HG03442 (cell line): ENCODE results near the gene SCN7A.
"Not testable (repeated sequence)": the region's sequence is repeated elsewhere in the genome, so short reads cannot be mapped to it uniquely, and the experiment has no call there.

ENCODE experiments used
- ATAC-seq: cut with Tn5 transposase; IDR thresholded peaks from one replicate; pipeline ENCODE4 v1.9.1; 2021; ENCODE audit warnings: mild to moderate bottlenecking, moderate library complexity; ENCODE audit not compliant: unreplicated experiment

The SCN7A gene

DNA sequence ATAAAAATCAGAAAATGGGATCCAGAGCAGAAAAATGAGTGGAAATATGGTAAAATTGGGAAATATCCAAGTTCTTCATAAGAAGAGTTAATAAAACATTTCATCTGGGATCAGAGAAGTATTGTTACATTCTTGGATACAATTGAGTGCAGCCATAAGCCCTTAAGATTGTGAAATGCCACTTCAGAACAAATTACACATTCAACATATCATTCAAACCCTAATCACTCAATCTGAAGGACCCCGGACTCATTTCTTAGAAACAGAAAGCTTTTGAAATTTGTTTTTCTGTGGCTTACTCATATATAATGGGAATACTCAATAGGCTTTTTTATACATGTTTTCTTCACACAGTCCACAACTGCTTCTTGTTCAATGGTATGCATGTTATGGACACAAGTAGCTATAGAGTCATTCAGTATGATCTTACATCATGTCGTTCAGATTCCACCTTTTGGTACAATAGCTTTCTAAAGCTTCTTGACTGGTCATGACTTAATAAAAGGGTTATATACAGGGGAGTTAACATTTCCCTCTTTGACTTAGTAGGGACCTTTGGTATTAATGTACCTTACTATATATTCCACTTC lies 39.9 kb downstream of the SCN7A start:
- ATAC-seq, result no peak

DNA sequence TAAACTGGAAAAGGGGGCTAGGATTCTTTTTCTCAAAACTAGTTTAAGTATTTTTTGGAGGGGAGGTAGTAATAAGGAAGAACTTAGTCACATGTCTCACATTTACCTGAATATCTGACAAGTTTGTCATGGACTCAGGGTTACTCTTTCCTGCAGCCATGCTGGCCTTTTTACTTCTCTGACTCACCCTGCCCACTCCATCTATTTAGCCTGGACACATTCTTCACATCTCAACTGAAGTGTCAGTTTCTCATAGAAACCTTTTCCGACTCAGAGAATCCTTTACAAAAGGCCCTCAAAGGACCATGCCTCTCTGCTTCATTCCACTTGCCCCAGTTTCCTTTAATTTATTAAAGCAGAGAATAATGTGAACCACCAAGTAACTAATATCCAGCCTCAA lies 42.6 kb downstream of the SCN7A start:
- no peak for ATAC-seq

DNA sequence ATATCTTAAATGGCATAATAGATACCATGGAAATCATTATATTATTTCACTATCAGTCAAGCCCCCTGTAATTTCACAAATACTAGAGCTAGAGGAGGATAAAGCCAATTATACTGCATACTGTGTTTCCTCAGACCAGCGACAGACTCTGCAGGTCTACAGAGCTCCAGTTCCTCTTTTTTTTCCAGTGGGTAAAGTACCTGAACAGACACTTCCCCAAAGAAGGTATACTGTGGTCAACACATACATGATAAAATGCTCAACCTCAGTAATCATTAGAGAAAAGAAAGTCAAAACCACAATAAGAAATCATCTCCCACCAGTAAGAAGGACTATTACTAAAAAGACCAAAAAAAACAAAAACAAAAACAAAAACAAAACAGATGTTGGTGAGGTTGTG lies 44.6 kb downstream of the SCN7A start:
- ATAC-seq, result peak; percentile 86

DNA sequence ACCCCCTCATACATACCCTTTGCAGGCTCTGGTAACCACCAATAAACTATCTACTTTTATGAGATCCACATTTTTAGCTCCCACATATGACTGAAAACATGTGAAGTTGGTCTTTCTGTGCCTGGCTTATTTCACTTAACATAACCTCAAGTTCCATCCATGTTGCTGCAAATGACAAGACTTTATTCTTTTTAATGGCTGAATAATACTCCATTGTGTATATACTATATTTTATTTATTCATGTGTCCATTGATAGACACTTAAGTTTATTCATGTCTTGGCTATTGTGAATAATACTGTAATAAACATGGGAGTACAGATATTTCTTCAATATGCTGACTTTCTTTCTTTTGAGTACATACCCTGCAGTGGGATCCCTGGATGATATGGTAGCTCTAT lies 45.9 kb downstream of the SCN7A start:
- no peak for ATAC-seq

DNA sequence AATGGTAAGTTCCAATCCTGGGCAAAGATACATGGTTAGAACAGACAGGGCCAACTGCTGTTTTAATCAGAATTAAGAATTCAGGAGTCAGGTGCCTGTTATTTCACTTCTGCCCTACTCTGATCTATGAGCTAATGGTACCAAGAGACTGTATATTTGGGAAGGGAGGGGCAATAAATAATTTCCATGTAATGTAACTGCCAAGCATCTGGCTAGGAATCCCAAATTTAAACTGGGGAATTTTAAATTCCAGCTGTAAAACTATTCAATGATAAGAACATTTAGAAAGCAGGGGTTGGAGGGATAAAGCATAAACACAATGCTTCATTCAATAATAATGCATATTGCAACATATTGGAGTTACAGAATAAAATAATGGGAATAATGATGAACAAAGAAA lies 49.7 kb downstream of the SCN7A start:
- ATAC-seq, result no peak

DNA sequence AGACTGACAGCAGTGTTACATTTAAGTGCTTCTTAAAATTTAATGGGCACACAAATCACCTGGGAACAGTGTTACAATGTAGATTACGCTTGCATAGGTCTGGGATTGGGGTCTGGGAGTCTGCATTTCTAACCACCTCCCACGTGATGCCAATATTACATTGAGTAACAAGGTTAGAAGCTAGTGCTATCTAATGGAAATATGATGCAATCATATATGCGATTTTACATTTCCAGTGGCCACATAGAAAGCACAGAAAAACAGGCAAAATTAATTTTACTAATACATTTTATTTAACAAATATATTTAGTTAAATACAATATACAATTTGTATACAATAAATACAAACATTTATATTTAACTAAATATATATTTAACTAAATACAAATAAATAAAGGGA lies 53.7 kb downstream of the SCN7A start:
- no peak for ATAC-seq

DNA sequence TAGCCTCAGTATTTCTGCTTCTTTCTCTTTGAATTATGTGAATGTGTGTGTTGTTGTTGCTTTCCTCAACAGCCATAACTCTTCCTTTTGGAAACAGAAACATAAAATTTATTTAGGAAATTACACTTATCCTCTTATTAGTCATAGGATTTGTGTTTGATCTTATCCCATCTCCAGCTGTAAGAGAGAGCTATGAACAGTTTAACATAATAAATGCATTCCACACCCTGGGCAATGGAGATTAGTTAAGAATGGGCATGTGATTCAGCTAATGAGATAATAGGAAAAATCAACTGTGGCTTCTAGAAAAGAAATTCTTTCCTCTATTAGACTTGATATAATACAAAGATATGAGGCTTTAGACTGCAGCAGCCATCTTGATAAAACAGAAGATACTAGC lies 55.0 kb downstream of the SCN7A start:
- ATAC-seq, result no peak

DNA sequence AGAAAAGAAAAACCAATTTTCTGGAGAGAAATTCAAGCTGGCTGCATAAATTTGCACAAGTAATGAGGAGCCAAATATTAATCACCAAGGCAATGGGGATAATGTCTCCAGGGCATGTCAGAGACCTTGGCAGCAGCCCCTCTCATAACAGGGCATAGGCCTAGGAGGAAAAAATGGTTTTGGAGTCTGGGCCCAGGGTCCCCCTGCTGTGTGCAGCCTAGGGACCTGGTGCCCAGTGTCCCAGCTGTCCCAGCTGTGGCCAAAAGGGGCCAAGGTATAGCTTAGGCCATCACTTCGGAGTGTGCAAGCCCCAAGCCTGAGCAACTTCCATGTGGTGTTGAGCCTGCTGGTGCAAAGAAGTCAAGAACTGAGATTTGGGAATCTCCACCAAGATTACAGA lies 57.1 kb downstream of the SCN7A start:
- ATAC-seq, result no peak

DNA sequence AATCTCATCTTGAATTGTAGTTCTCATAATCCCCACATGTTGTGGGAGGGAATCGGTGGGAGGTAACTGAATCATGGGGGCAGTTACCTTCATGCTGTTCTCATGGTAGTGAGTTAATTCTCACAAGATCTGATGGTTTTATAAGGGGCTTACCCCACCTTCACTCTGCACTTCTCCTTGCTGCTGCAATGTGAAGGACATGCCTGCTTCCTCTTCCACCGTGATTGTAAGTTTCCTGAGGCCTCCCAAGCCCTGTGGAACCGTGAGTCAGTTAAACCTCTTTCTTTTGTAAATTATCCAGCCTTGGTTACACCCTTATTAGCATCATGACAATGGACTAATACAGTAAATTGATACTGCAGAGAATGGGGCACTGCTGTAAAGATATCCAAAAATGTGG lies 57.9 kb downstream of the SCN7A start:
- no peak for ATAC-seq

DNA sequence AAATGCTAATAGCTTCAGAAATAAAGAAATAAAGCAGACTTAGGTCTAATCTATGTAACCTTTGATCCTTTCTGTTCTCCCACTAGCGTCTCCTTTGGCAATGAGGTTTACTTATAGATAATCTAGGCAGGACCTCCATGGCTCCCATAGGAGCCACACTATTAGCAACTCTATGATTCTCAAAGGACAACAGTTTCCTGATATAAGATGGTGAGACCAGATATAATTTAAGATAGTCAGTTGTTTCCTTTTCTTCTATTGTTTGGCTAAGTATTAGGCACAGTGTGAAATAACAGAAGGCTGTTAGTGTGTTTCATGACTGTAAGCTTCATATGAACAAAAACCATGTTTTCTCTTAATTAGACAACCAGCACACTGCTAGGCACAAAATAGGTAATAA lies 59.6 kb downstream of the SCN7A start:
- ATAC-seq, result no peak

DNA sequence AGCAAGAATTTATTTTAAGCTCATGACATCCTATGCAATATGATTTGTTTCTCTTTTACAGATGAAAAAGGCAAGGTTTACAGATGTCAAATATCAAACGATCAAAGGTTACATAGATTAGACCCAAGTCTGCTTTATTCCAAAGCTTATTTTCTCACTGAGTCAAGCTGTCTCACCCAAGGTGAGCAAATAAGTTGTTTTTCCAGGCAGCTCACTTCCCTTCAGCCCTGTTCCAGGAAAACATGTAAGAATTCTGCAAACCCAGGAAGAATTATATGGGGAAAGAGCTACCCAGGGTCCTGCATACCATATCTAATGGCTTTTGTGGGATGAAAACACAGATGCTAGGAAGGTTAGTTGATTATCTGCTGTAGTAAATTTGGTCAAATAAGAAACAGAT lies 60.6 kb downstream of the SCN7A start:
- no peak for ATAC-seq

DNA sequence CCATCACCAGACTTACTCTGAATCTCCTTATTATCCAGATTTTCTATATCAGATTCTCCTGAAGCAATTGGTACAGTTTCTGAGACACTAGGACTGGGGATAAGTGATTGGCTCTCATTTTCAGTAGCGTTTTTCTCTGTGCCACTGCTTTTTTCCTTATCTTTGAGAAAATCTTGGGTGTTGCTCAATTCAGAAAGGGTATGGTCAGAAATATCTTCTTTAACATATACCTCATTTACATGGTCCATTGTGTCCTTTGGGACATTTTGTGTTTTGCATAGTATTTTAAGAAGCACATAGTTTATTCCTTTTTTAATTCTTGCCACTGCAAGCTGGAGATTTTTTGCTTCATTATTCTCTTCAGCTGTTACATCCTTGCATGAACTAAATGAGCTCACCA lies 61.7 kb downstream of the SCN7A start:
- ATAC-seq, result no peak

DNA sequence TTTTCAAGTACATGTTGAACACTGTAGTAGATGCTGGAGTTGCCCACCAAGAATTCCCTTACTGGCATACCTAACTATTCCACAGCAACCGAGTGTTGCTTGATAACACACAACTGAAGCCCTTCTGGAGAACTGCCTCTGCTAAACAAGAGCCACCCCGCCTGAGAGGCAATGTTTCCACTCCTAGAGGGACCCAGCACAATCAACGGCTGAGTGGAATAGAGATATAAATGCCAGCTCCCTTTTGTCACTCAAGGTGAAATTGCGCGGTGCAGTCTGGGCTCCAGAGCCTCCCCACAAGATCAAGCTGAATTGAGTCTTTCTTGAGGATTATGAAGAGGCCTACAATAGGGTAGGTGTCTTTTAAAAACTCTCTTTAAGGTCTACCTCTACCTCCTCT lies 69.2 kb downstream of the SCN7A start:
- ATAC-seq, result no peak

DNA sequence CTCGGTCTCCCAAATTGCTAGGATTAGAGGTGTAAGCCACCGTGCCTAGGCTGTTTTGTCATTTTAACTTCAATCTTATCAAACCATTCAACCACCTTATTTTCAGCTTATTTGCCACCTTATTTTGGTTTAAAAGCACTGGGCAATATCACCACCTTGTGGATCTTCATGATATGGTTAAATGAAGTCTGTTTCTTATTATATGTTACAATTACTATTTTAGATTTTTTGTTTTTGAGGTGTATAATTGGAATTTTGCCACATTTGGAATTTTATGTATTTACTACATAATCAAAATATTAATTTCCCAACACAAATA lies 74.5 kb downstream of the SCN7A start:
- no peak for ATAC-seq

DNA sequence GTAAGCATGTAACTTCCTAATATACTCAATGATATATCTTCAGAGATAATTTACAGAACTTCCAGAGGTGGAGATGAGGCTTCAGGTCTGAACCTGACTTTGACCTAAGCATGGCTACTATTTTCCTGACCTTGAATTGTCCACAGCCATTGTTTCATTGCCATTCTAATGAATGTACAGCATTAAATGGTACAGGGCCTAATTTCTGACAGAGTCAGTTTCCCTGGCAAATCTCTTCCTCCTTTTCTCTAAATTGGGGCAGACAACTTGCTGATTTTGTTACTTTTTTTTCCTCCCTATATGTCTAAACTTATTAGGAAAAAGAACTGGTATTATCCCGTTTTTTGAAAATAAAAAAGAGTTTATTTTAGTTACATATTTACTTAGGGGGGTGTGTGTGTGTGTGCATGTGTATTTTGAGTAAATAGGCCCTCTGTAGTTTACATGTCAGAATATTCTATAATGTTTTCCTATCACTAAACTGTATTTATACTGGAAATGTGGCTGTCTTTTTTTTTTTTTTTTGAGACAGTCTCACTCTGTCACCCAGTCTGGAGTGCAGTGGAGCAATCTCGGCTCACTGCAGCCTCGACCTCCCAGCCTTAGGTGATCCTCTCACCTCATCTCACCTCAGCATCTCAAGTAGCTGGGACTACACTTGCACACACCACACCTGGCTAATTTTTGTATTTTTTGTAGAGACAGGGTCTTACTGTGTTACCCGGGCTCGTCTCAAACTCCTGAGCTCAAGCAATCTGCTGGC lies 75.0 kb downstream of the SCN7A start:
- no peak for ATAC-seq

DNA sequence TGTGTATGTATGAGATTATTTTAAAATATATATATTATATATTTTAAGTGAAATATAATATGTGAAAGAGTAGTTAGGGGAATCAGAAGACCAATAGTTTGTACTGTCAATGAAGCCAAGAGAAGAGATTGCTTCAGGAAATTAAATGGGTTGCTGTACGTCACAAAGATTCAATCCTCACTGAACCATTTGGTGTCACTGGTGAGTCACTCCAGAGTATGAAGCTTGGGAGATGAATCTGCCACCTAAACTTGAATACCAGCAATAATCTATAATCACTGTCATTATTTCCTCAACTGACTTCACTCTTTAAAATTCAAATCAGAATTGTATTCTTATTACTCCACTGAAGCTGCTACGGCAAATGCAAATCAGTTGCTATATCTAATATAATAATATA lies 76.4 kb downstream of the SCN7A start:
- no peak for ATAC-seq

DNA sequence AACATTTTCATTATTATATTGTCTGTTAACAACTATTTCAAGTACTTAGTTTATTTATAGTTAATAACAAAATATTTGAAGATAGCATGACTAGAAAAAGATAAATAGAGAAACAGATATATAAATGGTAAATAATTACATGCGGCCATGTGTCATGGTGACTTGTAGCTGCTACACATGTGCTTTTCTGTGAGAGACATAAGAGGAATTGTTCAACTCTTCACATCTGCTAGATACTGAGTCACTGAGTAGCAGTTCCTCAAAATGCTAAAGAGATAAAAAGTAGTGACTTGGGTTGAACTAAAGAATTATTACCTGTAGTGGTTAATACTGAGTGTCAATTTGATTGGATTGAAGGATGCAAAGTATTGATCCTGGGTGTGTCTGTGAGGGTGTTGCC lies 80.8 kb downstream of the SCN7A start:
- ATAC-seq, result no peak

DNA sequence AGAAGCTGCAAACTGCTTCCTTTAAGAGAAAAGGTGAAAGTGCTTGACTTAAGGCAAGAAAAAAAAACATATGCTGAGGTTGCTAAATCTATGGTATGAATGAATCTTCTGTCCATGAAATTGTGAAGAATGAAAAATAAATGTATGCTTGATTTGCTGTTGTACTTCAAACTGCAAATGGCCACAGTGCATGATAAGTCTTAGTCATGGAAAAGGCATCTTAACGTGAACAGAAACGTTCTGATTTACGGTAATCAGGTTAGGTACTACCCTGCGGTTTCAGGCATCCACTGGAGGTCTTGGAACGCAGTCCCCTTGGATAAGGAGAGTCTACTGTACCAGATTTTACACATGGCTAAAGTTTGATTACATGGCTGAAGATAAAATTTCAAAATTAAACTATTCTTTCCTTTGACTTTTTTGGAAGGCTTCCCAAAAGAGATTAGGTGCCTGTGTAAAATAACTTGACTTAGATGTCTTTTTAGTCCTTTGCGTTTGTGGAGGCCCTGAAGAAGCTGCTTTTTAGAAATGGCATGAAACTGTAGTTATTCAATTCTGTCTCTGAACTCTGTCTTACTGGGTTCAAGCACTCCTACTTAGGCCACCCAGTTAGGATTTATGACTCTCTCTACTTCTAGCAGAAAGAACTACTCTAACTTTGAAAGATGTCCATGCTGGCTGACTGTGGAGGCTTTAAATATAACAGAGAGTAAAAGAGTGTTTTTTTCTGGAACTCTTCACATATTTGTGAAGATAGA lies 82.4 kb downstream of the SCN7A start:
- ATAC-seq, result no peak

DNA sequence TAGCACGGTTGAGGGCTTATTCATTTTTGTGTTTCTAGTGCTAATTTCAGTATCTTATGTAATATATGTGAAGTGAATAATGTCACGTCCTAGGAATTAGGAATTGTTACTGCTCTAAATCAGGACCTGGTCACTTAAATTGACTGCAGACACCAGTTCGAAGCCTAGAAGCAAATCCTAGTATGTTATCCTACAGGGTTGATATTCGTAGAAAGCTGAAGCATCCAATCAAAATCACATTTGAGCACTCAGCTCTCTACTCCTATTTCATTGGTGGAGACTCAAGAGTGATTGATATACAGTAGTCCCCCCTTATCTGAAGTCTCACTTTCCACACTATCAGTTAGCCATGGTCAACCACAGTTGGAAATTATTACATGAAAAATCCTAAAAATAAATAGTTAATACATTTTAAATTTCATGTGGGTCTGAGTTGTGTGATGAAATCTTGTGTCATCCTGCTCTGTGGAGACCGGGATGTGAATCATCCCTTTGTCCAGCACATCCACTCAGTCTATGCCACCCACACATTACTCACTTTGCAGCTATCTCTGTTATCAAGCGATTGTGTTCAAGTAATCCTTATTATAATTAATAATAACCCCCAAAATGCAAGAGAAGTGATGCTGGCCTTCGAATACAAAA lies 83.1 kb downstream of the SCN7A start:
- no peak for ATAC-seq

DNA sequence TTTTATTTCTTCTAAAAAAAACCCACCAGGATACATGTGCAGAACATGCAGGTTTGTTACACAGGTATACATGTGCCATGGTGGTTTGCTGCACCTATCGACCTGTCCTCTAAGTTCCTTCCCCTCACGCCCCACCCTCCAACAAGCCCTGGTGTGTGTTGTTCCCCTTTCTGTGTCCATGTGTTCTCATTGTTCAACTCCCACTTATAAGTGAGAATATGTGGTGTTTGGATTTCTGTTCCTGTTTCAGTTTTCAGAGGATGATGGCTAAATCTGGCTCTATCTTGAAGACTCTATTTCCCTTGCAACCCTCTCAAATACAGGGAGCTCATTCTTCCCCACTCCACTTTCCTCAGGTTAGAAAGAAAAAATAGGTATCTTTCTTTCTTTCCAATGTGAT lies 86.3 kb downstream of the SCN7A start:
- ATAC-seq, result not testable (repeated sequence)

DNA sequence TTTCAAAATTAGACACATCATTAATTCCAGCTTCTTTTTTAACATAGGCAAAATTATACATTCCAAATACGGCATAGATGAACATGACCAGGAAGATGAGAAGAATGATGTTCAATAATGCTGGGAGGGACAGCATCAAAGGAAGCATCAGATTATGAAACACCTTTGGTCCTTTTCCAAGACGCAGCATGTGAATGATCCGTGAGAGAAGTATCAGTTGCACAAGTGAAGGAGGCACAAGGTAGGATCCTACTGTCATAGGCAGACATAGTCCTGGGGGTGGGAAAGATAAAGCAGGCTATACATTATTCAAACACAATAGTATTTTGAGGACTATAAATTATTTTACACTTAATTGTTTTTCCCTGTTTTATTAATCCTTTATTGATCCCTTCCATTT lies 87.7 kb downstream of the SCN7A start:
- ATAC-seq, result no peak

DNA sequence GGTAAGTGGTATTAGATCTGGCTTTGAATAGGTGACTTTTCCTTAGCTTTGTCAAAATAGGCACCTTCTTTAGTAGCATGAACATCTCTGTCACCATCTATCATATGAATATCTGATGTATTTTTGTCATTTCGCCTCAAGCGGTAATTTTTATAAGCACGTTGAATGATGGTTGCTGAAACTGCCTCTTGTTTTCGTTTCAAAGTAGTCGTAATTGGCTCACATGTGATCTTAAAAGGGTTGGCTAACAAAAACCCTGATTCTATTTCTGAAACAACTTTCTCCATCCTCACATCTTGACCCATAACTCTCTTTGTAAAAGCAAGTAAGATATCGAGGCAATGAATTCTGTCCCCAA lies 88.5 kb downstream of the SCN7A start:
- ATAC-seq, result no peak
